ENCODE measurements around the gene TMEM130. TPM values are rescaled to one million over a fixed set of nuclear protein-coding genes. Genes with fewer than 3 reads are reported as not detected.

TMEM130 gene
- total RNA-seq, 1 donor from 2014 or later = 0.60 TPM

GRCh38 chr7:98808751-98809460 is 60.9 kb downstream of the TMEM130 start:
- DNase-seq (ENCODE audit: low read depth) = no peak

DNA sequence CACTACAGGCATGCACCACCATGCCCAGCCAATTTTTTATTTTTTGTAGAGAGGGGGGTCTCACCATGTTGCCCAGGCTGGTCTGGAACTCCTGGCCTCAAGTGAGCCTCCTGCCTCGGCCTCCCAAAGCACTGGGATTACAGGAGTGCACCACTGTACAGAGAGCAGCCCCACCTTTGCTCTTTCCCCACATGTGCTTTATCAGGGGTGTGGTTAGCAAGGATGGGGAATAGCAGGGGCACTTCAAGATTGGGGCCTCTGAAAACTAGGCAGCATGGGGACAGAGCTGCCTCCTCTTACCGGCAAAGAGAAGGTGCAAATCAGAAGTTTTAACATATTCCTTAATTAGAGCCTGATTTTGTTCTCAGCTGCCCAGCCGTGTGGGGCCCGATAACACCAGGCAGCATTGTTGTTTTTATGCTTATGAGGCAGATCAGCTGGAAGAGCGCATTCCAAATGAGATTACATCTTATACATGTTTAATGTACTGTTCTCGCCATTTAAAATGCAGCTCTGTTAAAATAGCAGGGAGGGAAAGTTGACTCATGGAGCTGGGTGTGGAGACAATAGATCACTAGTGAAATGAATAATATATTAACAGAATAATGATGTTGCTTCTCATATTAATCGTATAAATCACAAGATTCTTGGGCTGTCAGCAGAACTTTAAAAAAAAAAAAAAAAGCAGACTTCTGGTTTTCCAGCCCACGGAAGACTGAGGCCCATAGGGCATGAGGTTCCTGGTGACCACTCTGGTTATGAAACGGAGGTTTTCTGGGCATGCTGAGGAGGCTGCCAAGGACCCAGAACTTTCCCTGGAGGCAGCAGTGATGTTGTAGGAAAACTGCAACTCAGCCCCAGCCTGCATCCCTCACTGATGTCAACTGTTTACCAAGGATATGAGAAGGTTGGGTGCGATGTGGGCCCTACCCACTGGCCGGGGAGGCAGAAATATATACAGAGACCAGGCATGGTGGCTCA is 62.5 kb downstream of the TMEM130 start:
- peak; percentile 28 for DNase-seq (ENCODE audit: low read depth)

- DNase-seq (ENCODE audit: low read depth) = no peak
Observed at GRCh38 chr7:98805956-98806838, 63.6 kb downstream of the TMEM130 start.

- no peak for DNase-seq (ENCODE audit: low read depth)
Observed at GRCh38 chr7:98802781-98803110, 67.1 kb downstream of the TMEM130 start.

- DNase-seq (ENCODE audit: low read depth) = peak; percentile 49
Observed at GRCh38 chr7:98802088-98802780, 67.6 kb downstream of the TMEM130 start.

DNA sequence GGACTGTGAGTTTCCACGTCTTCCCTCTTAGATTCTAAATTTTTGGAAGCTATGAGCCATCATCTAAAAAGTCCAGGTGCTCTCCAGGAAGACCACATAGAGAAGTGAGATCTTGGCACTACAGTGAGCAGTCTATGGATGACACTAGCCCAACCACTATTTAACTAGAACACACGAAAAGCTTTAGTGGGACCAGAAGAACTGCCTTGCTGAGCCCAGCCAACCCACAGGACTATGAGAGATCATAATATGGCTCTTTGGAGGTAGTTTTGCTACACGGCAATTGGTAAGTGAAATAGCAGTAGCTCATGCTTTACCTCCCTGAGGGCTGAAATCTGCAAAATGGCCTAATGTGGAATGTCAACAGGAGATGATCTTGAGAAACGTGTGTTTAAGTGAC is 68.8 kb downstream of the TMEM130 start:
- no peak for DNase-seq (ENCODE audit: low read depth)

DNA sequence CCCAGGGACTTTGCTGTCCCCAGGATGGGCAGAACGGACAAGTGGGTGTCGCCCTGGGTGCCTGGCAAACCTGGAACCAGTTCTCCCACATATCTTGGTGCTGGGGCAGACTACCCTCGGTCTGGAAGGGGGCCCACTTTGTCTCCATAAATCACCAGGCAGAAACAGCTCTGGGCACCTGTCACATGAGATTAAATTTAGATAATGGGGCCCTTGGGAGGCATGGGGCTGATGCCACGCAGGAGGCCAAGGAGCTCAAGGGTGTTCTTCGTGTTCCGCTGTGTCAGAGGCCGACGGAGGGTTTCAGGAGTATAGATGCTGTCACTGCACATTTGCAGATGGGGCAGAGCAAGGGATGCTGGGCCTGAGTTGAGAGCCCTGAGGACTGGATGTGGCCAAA is 72.7 kb downstream of the TMEM130 start:
- no peak for DNase-seq (ENCODE audit: low read depth)

Other genes with a start within 250 kb of the TMEM130 start
- 9.9 and 54.0 TPM in 2 replicates for gene TRRAP, start 8.5 kb upstream of the TMEM130 start, total RNA-seq

Data from renal cortical epithelial cell (primary cell).